Cerebellar nuclear complex (tissue), 1 donor: ENCODE results near the gene GRB10.
"Not testable (repeated sequence)": the region's sequence is repeated elsewhere in the genome, so short reads cannot be mapped to it uniquely, and the experiment has no call there.

Experiments
- DNase-seq, 2 experiments: peaks; one replicate each; lab custom pipeline; 2025; lab: John Stamatoyannopoulos, UW

Gene GRB10

DNA sequence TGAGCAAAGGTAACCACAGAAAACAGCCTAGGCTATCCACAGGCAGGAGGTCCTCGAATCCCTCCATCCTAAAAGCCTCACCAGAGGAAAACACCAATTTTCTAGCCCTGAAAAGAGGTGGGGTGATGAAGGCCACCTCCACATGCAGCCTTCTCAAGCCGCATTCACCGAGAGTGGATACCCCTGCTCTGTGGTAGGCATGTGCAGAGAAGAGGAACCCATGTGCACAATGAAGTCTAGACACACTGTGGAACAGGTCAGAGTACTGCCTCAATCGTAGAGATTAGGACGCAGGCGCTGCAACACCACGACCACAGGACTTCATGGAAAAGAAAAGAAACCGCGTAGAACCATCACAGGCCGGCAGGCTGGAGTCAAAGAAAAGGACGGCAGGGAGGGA, 38.8 kb downstream of the GRB10 start:
- DNase-seq: no peak

DNA sequence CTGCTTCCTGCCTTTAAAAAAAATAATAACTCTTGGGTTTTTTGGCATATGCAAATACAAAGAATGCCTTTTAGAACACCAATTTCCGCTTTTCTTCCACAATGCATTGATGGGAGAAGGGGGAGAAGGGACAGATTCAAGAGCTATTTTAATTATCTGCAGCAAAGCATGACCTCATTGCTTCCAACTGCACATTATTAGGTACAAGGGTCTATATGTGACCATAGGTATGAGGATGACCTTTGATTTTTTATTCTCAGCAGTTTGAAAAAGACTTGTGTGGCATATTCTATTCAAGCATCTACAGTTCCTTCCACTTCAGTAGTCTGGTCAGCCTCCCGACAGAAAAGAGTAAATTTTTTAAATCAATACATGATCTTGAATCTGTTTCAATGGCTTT, 39.7 kb downstream of the GRB10 start:
- DNase-seq: no peak

DNA sequence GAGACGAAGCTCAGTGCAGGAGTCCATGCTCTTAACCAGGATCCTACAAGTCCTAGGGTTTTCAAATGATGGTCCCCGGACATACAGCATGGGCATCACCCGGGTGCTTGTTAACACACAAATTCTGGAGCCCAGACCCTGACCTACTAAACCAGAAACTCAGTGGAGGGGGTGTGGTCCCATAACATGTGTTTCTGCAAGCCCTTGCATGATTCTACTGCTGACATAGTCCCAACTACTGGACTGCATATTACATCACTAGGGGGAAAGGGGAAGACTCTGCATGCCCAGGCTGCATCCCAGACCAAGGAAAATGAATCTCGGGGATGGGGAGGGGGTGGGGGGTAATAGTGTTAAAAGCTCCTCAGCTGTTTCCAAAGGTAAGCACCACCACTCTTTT, 40.3 kb downstream of the GRB10 start:
- DNase-seq: no peak

DNA sequence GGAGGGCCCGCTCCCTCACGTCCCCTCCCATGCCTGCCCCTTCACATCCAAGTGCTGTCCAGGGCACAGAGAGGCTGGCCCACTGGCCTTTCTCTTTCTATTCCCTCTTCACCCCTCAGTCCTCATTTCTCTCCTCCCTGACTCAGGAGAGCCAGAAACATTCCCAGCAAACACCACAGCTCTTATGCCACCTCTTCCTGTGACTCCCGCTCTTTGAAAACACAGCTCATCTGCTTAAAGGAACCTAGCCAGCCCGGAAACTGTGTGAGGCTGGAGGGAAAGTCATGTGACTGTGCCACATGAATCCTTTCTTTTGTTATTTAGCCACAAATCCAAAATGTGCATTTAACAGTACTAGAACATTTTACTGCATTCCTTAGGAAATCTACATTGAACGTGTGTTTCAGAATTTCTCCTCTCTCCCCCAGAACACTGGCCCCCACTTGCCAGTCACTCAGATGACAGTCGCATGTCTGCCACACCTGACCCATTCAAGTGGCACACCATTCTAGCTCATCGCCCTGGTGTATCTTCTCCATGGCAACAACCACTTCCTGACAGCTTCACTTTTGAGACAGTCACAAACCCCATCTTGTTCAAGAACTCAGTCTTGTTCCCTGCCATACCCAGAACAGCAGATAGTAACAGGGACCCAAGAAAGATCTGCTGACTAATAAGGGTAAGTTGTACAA, 42.8 kb downstream of the GRB10 start:
- no peak for DNase-seq

DNA sequence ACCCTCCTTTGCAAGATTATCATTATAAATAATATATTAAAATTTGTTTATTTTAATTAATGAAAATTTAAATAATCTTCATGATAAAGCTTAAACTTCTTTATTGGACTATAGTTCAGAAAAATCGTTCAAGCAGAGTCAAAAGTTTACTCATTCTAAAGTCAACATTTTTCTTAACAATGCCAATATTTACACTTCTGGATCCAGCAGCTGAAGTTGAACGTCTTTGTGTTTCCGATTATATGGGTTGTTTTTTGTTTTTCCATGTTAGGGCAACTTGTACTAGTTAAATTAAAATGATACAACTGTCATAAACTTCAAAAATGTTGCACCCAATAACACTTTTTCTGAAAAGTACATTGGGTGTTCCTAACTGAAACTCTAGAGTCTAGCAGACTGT, 43.8 kb downstream of the GRB10 start:
- DNase-seq: no peak

DNA sequence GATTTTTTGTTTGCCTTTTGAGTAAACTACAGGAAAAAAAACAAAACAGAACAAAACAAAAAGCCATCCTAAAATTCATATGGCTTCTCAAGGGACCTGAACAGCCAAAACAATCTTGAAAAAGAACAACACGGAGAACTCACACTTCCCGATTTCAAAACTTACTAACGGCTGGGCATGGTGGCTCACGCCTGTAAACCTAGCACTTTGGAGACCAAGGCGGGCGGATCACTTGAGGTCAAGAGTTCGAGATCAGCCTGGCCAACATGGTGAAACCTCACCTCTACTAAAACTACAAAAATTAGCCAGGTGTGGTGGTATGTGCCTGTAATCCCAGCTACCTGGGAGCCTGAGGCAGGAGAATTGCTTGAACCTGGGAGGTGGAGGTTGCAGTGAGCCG, 46.9 kb downstream of the GRB10 start:
- not testable (repeated sequence) for DNase-seq

DNA sequence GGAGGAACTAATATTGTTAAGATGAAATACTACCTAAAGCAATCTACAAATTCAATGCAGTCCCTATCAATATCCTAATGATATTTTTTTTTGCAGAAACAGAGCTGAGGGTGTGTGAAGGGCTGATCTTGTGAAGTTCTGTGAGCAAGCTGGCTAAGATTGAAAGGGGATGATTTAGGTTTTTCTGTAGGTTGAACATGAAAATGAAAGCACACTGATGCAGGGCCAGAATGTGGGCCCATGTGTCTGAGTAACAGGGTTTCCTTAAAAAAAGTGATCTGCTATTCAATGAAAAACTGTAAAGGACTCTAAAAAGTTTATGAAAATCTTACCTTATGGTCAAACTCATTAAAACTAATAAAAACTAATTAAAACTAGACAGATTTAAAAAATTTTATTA, 47.4 kb downstream of the GRB10 start:
- no peak for DNase-seq

DNA sequence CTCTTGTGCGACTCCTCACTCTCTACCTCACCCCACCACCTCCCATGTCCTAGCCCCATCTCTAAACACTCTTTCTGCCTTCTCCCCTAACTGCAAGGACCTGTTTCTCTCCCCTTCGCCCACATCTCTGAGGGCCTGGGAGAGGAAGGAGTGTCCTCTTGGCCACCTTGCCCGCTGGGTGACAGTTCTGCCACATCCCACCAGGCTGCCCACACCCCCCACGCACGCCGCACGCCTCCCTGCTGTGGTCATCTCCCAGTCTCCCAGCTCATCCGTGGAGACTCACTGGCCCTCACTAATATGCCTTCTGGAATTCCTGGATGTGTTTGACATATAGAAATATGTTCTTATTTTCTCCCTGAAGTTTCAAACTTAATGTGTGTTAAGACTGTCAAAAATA, 48.5 kb downstream of the GRB10 start:
- DNase-seq: no peak

DNA sequence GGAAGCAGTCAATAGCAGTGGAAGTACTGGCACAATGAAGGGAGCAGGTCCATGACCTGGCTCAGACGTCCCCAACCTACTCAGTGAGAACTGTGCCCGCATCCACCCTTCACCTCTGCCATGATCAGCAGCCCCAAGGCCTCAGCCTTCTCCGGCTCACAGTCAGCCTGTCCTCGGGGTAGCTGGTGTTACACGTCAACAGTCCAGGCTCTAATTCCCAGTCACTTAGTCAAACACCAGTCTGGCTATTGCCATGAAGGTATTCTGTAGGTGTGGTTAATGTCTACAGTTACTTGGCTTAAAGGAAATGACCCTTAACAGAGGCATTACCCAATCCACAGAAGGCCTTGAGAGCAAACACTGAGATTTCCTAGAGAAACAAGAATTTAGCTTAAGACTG, 49.1 kb downstream of the GRB10 start:
- no peak for DNase-seq

DNA sequence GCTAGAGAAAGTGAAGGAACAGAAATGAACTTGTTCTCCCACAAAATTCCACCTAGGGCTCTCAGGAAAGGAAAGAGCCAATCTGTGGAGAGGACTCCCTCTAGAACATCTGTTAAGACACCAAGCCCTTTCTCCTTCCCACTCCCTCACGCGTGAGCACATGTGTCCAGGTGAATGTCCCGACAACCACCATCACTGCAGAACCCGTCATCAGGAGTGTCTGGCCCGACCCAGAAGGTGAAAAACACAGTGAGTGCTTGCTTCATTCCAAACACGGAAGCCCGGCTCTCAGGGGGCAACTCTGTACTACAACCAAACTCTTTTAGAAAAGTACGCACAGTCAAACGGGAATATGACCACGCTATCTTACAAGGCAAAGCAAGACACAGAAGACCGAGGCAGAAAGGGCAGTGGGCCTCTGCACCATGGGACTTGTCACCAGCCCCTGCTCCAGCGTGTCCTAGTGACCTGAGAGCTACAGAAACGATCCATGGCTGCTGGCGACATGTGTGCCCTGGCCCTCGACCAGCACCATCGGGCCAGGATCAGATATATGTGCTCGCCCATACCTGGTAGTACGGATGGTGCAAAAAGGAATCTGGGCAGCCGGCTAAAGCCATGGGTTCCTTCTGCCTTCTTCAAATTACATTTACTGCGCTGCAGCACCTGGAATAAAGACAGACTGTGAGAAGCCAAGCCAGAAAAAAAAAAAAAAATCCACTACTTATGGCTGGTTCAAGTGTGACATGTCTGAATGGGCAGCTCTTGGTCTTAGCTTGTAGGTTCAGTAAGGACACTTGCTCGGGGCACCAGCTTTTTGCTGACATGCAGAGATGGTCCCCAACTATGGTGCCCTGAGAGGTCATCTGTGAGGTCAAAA, 50.8 kb downstream of the GRB10 start:
- no peak for DNase-seq

DNA sequence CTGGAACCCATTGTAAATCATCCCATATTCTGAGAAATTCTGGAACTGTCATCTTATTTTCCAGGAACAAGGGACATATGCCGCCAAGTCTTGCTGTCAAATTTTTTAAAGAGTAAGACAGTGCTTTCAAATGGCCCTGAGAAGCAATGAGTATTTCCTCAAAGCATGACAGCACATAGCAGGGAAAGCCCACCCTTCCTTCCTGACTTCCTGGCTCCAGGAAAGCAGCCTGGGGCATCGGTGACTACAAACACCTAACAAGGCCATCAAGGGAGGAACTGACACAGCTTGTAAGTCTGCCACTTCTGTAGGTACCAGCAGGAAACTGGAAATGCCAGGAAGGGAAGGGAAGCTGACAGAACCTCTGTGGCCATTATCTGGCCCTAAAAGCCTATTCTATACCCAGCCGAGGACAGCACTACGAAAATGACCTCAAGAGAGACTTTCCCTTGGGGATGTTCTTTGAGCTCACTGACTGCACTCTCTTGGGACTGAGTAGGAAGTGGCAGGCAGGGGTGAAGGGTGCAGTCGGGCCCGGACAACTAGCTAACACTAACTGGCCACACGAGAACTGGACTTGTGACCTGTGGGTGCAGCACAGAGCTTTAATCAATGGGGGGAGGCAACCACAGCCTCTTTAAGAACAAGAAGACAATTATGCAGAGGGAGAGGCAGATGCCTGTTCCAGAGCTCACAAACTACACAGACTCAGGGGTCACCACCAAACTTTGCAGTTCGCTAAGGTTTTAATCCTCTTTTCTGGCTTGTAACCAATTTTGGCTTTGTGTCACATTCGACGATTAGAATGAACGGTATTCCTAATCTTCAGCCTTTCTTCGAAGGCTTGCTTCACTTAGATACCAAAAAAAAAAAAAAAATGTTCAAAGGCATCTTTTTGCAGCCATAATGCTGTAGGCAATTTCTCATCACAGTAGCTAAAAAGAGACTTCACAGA, 52.0 kb downstream of the GRB10 start:
- DNase-seq: no peak

DNA sequence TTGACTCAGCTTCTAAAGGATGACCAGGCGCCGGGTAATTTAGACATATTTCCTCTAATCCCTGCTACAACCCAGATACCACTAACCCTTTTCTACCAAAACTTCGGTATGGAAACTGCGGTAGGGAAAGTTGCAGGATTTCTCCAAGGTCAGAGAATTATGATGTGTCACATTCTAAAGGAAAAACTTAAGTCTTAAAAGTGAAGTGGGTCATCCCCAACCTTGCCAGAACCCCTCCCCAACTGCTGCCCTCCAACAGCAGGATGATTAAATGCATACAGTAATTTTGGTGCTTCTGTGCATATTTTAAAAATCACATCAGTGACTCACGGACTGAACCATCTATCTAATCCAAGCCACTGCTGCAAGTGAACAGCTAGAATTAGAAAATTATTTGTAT, 52.7 kb downstream of the GRB10 start:
- DNase-seq: no peak

DNA sequence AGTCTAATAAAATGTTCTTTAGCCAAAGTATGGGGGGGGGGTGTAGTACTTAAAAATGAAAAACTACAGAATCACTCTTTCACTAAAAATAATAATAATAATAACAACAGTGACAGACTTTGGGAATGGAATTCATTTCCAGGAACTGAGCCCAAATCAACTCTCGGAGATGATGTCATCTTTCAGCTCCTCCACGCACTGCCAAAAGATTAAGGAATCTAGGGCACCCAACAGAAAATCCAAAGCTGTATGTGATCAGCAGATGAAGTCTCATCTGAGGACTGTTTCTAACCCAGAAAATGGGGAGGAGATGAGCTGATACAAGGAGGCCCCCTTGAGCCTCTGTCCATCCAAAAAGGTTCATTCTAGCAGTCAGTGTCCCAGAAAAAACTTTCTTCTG, 54.5 kb downstream of the GRB10 start:
- no peak for DNase-seq

DNA sequence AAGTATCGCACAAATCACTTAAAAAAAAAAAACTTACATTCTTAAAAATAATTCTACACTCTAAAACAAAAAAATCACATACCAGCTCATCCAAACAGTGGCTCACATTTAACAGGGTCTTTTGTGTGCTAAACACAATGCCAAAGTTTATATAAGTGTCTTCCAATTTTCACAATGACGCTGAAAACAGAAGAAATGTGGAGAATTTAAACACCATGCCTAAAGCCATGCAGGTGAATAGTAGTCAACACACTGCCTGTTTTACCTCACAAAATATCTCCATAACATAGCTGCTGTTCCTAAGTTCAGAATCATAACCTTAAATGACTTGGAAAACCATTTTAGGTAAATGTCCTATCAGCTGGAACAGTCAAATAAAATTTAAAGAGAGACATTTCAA, 55.0 kb downstream of the GRB10 start:
- DNase-seq: no peak

DNA sequence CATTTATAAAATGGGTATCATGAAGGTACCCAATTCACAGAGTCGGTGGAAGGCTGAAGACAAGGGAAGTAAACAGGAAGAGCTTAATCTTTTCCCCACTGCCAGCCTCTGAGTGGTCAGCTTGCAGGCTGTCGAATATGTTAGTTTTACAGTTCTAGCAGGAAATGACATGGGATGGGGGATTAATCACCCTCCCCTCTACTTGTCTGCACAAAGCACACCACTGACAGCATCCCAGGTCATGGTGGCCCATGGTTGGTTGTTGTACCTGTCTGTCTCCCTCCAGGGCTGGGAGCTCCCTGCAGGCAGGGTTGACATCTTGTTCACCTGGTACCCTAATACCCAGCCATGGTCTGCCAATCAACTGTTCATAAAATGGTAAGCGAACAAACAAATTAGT, 55.6 kb downstream of the GRB10 start:
- DNase-seq: no peak

DNA sequence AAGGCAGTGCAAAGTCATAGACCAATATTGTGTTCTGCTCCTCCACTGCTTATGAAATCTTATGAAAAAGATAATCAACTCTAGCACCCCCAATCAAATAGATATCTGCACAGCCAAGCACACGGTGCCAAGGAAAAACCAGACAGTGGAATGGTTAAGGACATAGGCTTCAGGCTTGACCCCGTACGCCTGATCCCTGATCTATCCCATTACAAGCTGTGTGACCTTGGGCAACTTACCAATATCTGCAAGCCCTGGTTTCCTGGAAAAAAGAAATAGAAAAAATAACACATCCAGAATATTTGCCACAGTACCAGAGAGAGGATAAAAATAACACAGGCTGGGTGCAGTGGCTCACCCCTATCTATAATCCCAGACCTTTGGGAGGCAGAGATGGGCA, 56.9 kb downstream of the GRB10 start:
- no peak for DNase-seq

DNA sequence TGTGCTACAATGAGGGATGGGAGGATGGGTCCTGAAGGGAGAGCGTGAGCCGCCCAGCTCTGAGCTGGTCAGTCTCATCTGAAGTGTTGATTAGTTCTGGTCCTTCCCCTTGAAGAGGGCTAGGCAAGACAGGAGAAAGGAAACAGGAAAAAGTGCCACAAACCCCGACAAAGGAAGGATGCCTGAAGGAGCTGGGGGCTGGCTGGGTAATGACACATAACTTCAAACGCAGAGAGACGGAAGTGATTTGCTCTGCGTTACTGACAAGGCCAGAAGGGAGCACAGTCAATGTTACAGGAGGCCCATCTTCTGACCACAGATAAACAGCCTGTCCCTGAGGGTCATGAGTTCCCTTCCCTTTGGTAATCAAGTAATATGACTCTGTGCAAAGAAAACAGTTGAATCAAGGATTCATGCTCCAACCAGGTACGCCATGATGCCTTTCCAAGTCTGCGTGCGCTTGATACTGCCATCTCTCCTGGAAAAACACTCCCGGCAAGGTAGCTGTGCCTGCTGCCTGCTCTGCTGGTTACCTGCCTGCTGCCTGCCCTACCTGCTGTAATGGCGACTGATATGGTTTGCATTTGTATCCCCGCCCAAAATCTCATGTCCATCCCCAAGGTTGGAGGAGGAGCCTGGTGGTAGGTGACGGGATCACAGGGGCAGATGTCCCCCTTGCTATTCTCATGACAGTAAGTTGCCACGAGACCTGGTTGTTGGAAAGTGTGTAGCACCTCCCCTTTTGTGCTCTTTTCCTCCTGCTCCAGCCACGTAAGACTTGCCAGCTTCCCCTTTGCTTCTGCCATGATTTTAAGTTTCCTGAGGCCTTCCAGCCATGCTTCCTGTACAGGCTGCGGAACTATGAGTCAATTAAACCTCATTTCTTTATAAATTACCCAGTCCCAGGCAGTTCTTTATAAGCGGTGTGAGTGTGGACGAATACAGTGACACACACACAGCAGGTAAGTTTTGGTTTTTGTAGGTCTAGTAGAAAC, 57.9 kb downstream of the GRB10 start:
- no peak for DNase-seq

DNA sequence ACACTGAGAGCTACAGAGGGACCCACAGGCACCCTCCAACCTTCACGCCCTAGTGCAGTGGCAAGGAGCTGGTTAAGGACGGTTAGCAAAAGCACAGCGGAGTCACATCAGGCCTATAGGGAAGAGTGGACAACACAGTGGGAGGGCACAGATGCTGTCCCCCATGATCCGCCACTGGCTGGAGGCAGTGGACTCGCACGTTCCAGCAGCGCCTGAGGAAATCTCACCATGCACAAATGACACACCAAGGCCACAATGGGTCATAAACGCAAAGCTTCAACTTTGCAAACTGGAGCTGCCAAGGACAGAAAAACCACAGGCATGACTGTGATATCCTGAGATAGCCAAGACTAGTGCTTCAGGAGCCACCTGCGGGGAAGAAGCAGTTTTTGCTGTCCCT, 58.8 kb downstream of the GRB10 start:
- DNase-seq: no peak

DNA sequence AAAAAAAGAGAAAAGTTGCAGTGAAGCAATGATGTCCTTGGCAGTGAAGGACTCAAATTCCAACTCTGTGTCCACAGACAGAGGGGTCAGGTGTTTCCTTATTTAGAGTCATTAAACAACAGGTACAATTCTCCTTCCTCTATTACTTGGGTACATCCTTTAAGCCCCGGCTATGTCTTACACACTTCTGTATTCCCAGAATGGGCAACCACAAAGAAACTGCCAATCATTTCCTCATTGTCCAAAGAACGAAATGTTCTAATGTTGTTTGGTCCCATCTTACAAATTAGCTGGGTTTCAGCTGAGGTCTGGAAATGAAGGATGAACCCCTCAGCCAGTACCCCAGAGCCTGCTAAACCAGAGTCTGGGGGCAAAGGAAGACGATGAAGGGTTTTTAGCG, 59.5 kb downstream of the GRB10 start:
- DNase-seq: no peak

DNA sequence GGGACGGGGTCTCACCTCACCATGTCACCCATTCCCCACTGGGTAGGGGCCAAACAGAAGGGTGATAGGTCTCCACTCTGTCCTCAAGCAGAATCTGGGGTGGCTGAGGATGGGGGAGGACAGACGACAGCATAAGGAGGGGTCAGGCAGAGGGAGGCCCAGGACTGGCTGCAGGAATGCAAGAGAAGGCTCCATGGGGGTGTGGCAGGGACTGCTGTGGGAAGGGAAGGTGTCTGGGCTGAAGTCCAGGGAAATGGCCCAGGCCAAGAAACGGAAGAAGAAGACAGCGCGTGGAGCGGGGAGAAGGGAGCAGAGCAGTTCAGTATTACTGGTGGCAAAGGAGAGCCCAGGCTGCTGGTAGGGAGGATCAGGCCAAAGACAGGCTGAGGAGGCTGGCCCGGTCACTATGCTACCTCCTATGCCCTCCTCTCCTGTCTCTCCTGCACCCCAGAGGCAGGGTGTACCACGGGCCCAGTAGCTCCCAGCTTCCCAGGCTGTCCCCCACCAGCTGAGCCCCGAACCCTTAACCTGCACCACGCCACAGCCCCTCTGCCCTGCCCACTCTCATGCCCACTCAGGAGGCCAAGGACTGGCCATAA, 60.9 kb downstream of the GRB10 start:
- no peak for DNase-seq

DNA sequence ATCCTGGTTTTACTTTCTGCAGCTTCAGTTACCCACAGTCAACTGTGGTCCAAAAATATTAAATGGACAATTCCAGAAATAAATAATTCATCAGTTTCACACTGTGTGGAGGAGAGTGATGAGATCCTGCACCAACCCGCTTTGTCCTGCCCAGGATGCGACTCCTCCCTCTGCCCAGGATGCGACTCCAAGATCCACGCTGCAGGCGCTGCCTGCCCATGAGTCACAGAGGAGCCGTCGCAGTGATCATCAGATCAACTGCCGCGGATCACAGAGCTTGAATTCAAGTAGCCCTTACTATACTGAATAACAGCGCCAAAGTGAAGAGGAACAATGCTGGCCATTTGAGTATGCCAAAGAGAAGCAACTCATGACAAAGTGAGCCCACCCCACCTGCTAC, 61.5 kb downstream of the GRB10 start:
- no peak for DNase-seq
